ENCODE results near the gene HARBI1.

The HARBI1 gene

DNA sequence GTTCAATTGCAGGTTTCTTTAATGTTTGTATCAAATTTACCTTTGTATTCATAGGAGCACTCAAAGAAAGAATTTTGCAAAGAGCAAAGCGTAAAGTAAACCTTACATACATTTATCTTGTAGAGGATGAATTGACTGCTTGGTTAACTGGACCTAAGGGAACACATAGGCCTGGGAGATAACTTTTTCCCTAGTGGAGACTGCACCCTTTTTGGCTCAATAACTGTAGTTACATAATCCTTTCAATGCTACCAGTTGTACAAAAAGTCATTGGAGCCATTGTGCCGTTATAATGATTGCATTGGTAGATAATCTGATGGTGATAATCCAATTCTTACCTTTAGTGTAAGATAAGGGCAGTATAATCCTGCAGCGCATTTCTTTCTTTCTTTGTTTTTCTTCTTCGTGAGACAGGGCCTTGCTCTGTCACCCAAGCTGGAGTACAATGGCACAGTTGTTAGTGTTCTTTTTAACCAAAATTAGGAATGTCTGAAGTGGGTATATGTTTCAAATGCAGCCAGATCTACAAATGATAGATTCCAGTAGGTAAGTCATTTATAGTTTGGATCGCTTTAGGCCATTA, 18.6 kb upstream of the HARBI1 start:
- Histone ChIP-seq H3K4me1 (ENCODE audit: insufficient read depth, low read length) (no peaks in the 10 kb centered on the region), H3K36me3 (ENCODE audit: insufficient read depth, low read length) (peaks cover 41% of the 10 kb centered on the region), H2AFZ (ENCODE audit: low read depth, low read length) (no peak overlapping the region), H4K20me1 (ENCODE audit: insufficient read depth, low read length) (no peaks in the 10 kb centered on the region), H3K27ac (ENCODE audit: low read length) (no peak overlapping the region), H3K4me2 (ENCODE audit: insufficient read depth, low read length) (no peak overlapping the region), H3K79me2 (ENCODE audit: insufficient read depth, low read length) (peaks cover 30% of the 10 kb centered on the region), H3K27me3 (ENCODE audit: insufficient read depth, low read length, poor library complexity) (no peaks in the 10 kb centered on the region), H3K4me3 (ENCODE audit: low read depth in 1 of 2, low read length in 2 of 2) (no peak overlapping the region), H3K9ac (ENCODE audit: low read depth, low read length) (no peak overlapping the region), H3K9me3 (ENCODE audit: insufficient read depth, low read length, severe bottlenecking) (no peaks in the 10 kb centered on the region)
- TF ChIP-seq EZH2 (IDR thresholded peaks at IDR 0.05; ENCODE audit: borderline replicate concordance, low read depth, low read length, severe bottlenecking) = no peak
- TF ChIP-seq, protein P1, sequence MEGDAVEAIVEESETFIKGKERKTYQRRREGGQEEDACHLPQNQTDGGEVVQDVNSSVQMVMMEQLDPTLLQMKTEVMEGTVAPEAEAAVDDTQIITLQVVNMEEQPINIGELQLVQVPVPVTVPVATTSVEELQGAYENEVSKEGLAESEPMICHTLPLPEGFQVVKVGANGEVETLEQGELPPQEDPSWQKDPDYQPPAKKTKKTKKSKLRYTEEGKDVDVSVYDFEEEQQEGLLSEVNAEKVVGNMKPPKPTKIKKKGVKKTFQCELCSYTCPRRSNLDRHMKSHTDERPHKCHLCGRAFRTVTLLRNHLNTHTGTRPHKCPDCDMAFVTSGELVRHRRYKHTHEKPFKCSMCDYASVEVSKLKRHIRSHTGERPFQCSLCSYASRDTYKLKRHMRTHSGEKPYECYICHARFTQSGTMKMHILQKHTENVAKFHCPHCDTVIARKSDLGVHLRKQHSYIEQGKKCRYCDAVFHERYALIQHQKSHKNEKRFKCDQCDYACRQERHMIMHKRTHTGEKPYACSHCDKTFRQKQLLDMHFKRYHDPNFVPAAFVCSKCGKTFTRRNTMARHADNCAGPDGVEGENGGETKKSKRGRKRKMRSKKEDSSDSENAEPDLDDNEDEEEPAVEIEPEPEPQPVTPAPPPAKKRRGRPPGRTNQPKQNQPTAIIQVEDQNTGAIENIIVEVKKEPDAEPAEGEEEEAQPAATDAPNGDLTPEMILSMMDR (IDR thresholded peaks at IDR 0.05; ENCODE audit: borderline replicate concordance, extremely low read depth, low read length, poor library complexity, severe bottlenecking) = no peak
- ATAC-seq (ENCODE audit: insufficient read depth, low read depth) (no peak), DNase-seq (no peak)

DNA sequence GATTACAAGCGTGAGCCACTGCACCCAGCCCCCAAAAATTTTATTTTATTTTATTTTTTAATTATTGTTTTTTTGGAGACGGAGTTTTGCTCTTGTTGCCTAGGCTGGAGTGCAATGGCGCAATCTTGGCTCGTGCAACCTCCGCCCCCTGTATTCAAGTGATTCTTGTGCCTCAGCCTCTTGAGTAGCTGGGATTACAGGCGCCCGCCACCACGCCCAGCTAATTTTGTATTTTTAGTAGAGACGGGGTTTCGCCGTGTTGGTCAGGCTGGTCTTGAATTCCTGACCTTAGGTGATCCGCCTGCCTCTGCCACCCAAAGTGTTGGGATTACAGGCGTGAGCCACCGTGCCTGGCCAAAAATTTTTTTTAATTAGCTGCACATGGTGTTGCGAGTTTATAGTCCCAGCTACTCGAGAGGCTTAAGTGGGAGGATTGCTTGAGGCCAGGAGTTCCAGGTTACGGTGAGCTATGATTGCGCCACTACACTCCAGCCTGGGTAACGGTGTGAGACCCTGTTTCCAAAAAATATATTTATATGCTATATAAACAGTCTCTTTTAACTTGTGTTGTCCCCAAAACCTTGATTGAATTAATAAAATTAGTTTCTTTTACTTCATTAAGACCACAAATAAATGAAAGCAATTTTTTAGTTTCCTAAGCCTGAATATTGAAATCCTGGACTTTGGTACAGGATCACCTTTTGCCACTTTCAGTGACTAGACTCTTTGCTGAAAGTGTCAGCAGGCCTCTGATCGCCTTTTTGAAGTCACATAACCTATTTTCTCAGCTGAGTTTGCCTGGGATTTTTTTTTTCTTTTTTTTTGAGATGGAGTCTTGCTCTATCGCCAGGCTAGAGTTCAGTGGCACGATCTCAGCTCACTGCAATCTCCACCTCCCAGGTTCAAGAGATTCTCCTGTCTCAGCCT, 16.5 kb upstream of the HARBI1 start:
- Histone ChIP-seq H3K79me2 (ENCODE audit: insufficient read depth, low read length) (peaks cover 35% of the 10 kb centered on the region), H3K4me2 (ENCODE audit: insufficient read depth, low read length) (no peak overlapping the region), H3K4me3 (ENCODE audit: low read depth in 1 of 2, low read length in 2 of 2) (no peak overlapping the region), H4K20me1 (ENCODE audit: insufficient read depth, low read length) (no peaks in the 10 kb centered on the region), H3K9ac (ENCODE audit: low read depth, low read length) (no peak overlapping the region), H3K36me3 (ENCODE audit: insufficient read depth, low read length) (peaks cover 54% of the 10 kb centered on the region), H3K27me3 (ENCODE audit: insufficient read depth, low read length, poor library complexity) (no peaks in the 10 kb centered on the region), H3K9me3 (ENCODE audit: insufficient read depth, low read length, severe bottlenecking) (no peaks in the 10 kb centered on the region), H2AFZ (ENCODE audit: low read depth, low read length) (no peak overlapping the region), H3K4me1 (ENCODE audit: insufficient read depth, low read length) (no peaks in the 10 kb centered on the region), H3K27ac (ENCODE audit: low read length) (no peak overlapping the region)
- no peak for TF ChIP-seq EZH2 (IDR thresholded peaks at IDR 0.05; ENCODE audit: borderline replicate concordance, low read depth, low read length, severe bottlenecking)
- TF ChIP-seq, protein P1 (IDR thresholded peaks at IDR 0.05; ENCODE audit: borderline replicate concordance, extremely low read depth, low read length, poor library complexity, severe bottlenecking) = no peak
- ATAC-seq (ENCODE audit: insufficient read depth, low read depth) (no peak), DNase-seq (no peak)

DNA sequence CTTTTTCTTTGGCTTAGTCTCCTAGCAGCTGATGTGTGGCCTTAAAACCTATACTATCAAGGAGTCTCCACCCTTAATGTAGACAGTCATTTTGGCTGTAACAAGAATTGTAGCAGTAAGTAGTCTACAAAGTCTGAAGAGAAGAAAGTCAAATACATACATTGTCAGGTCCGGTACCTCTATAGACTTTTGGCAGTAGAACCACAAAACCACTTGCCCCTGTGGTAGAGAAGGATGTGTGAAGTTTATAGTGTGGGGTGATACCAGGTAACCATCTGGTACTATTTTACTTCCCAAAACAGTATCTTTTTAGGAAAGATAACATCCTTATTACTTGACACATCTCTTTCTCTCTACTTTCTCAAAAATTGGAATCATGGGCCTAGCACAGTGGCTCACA, 15.5 kb upstream of the HARBI1 start:
- no peak overlapping the region for H3K9ac ChIP-seq (ENCODE audit: low read depth, low read length)
- no peaks in the 10 kb centered on the region for H3K27me3 ChIP-seq (ENCODE audit: insufficient read depth, low read length, poor library complexity)
- H3K9me3 ChIP-seq (ENCODE audit: insufficient read depth, low read length, severe bottlenecking) = no peaks in the 10 kb centered on the region
- H3K4me2 ChIP-seq (ENCODE audit: insufficient read depth, low read length) = no peak overlapping the region
- H2AFZ ChIP-seq (ENCODE audit: low read depth, low read length) = no peak overlapping the region
- H3K79me2 ChIP-seq (ENCODE audit: insufficient read depth, low read length) = peaks cover 37% of the 10 kb centered on the region
- no peak overlapping the region for H3K4me3 ChIP-seq (ENCODE audit: low read depth in 1 of 2, low read length in 2 of 2)
- H3K27ac ChIP-seq (ENCODE audit: low read length) = no peak overlapping the region
- DNase-seq (no peak), ATAC-seq (ENCODE audit: insufficient read depth, low read depth) (no peak)
- H3K36me3 ChIP-seq (ENCODE audit: insufficient read depth, low read length) = peaks cover 52% of the 10 kb centered on the region
- no peaks in the 10 kb centered on the region for H4K20me1 ChIP-seq (ENCODE audit: insufficient read depth, low read length)
- TF ChIP-seq EZH2 (IDR thresholded peaks at IDR 0.05; ENCODE audit: borderline replicate concordance, low read depth, low read length, severe bottlenecking) = no peak
- TF ChIP-seq, protein P1 (IDR thresholded peaks at IDR 0.05; ENCODE audit: borderline replicate concordance, extremely low read depth, low read length, poor library complexity, severe bottlenecking) = no peak
- no peaks in the 10 kb centered on the region for H3K4me1 ChIP-seq (ENCODE audit: insufficient read depth, low read length)
